Panc1 (cell line): ENCODE results near the gene NDUFS8. TPM values are rescaled to one million over a fixed set of nuclear protein-coding genes. Genes with fewer than 3 reads are reported as not detected.
A peak's percentile ranks its signal among the peaks of the same experiment; 100 is the strongest.
"Not testable (repeated sequence)": the region's sequence is repeated elsewhere in the genome, so short reads cannot be mapped to it uniquely, and the experiment has no call there.

Experiments
- ATAC-seq: fragments of 200-7000 bp; cut with Tn5 transposase; 2 replicates; pipeline ENCODE4 v1.9.1; 2020; ENCODE audit warnings: mild to moderate bottlenecking, moderate library complexity
- BruUV-seq: library from RNA; stranded (reverse); fragments of 400-500 nt; replicated peaks from 2 replicates; lab custom pipeline; 2021; lab: Mats Ljungman, UMichigan
- CTCF ChIA-PET: fragments of 300-600 bp; sonication (Branson Sonifier 250); formaldehyde crosslinking; loops from one replicate; lab custom pipeline; 2022; ENCODE audit warnings: antibody characterized with exemption; lab: Charles Lee
- POLR2A ChIA-PET: fragments of 300-600 bp; sonication (Branson Sonifier 250); formaldehyde crosslinking; loops from one replicate; lab custom pipeline; 2022; ENCODE audit warnings: antibody characterized with exemption; lab: Charles Lee
- DNase-seq: peaks from one replicate; pipeline ENCODE4 v3.0.0-alpha.2; 2010; ENCODE audit warnings: low read depth, low spot score
- H3K27ac ChIP-seq: 2 replicates; pipeline ENCODE4 v1.5.1; 2011; ENCODE audit warnings: mild to moderate bottlenecking, low read length, inconsistent platforms
- H3K27me3 ChIP-seq: fragments of 200-500 bp; sonication (Bioruptor generic); 2 replicates; pipeline ENCODE4 v1.6.0; 2014; ENCODE audit warnings: low read length, inconsistent platforms; ENCODE audit not compliant: control insufficient read depth, insufficient read depth
- H3K36me3 ChIP-seq: fragments of 200-500 bp; sonication (Bioruptor generic); 2 replicates; pipeline ENCODE4 v1.5.1; 2014; ENCODE audit warnings: inconsistent platforms, mild to moderate bottlenecking, low read length, moderate library complexity; ENCODE audit not compliant: control insufficient read depth, insufficient read depth
- H3K4me1 ChIP-seq: 2 replicates; pipeline ENCODE4 v1.5.1; 2011; ENCODE audit warnings: inconsistent platforms, mild to moderate bottlenecking, low read length, moderate library complexity; ENCODE audit not compliant: control insufficient read depth, insufficient read depth
- H3K4me3 ChIP-seq, 2 experiments: 2 replicates each; pipeline ENCODE4 v1.5.1; 2011 to 2012; ENCODE audit warnings: low read depth in 2 of 2, low read length in 2 of 2, mild to moderate bottlenecking in 2 of 2, inconsistent platforms in 1 of 2, moderate library complexity in 1 of 2
- H3K9me3 ChIP-seq: fragments of 200-500 bp; sonication (Bioruptor generic); 2 replicates; pipeline ENCODE4 v1.5.1; 2014; ENCODE audit warnings: low read depth, mild to moderate bottlenecking, inconsistent platforms, low read length, moderate library complexity; ENCODE audit not compliant: control insufficient read depth, insufficient read depth
- POLR2AphosphoS5 ChIP-seq: IDR thresholded peaks from 2 replicates; pipeline ENCODE4 v1.6.1; 2012; ENCODE audit warnings: mild to moderate bottlenecking, low read depth, low read length, moderate library complexity
- SIN3A ChIP-seq: IDR thresholded peaks from 2 replicates; pipeline ENCODE4 v1.6.1; 2012; ENCODE audit warnings: low read depth, mild to moderate bottlenecking, low read length, moderate library complexity, borderline replicate concordance; ENCODE audit not compliant: insufficient read depth
- TCF7L2 ChIP-seq: IDR thresholded peaks from 2 replicates; pipeline ENCODE4 v1.6.1; 2011; ENCODE audit warnings: mild to moderate bottlenecking, low read depth, low read length, inconsistent platforms
- in situ Hi-C: cut with HindIII; loops from 2 replicates; pipeline ENCODE4 v1.10.0; 2016; ENCODE audit warnings: low sequenced_read_pairs, low pct_unique_long_range_greater_than_20kb
- intact Hi-C: fragments of 100-400 bp; cut with micrococcal nuclease; formaldehyde crosslinking; loops from one replicate; pipeline ENCODE4 v1.10.0; 2022; ENCODE audit not compliant: unreplicated experiment
- total RNA-seq: library from RNA; stranded (reverse); gene quantifications from one replicate; pipeline ENCODE4 v1.2.1, GENCODE V29; 2021; ENCODE audit not compliant: unreplicated experiment
- TF ChIP-seq, protein P1 (sequence below): fragments of 450-650 bp; IDR thresholded peaks from 2 replicates; pipeline ENCODE4 v1.5.1; 2017; ENCODE audit warnings: mild to moderate bottlenecking
- TF ChIP-seq, protein P2 (sequence below), 2 experiments: IDR thresholded peaks; 2 replicates each; pipeline ENCODE4 v1.6.1; 2011 to 2012; ENCODE audit warnings: low read depth in 2 of 2, control low read depth in 1 of 2, low read length in 1 of 2, mild to moderate bottlenecking in 1 of 2, moderate library complexity in 1 of 2; ENCODE audit not compliant: insufficient read depth in 1 of 2

The NDUFS8 gene
- total RNA-seq, 1 experiment from 2014 or later: 289 TPM

DNA sequence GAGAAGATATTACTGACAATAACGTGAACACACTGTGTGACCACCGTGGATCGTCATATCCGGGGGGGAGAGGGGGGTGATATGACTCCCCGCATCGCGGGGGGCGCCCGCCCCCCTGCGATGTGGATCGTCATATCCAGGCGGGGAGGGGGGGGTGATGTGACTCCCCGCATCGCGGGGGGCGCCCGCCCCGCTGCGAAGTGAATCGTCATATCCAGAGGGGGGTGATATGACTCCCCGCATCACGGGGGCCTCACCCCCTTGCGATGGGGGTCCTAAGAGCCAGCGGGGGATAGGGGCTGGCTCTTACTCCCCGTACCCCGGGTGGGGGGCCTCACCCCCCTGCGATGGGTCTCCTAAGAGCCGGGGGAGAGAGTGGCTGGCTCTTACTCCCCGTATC lies 46.5 kb upstream of the NDUFS8 start:
- DNase-seq (no peak), ATAC-seq (no peak)
- Histone ChIP-seq H3K4me1 (peaks cover 3% of the 10 kb centered on the region), H3K27me3 (peaks cover 2% of the 10 kb centered on the region; the same call in 1 of the 2 replicates), H3K9me3 (no peaks in the 10 kb centered on the region), H3K27ac (no peak overlapping the region), H3K36me3 (no peaks in the 10 kb centered on the region), H3K4me3 (peak overlapping the region in 1 of 2 experiments; percentile 17; a peak in 1 of 4 replicates)
- TF ChIP-seq, protein P1, sequence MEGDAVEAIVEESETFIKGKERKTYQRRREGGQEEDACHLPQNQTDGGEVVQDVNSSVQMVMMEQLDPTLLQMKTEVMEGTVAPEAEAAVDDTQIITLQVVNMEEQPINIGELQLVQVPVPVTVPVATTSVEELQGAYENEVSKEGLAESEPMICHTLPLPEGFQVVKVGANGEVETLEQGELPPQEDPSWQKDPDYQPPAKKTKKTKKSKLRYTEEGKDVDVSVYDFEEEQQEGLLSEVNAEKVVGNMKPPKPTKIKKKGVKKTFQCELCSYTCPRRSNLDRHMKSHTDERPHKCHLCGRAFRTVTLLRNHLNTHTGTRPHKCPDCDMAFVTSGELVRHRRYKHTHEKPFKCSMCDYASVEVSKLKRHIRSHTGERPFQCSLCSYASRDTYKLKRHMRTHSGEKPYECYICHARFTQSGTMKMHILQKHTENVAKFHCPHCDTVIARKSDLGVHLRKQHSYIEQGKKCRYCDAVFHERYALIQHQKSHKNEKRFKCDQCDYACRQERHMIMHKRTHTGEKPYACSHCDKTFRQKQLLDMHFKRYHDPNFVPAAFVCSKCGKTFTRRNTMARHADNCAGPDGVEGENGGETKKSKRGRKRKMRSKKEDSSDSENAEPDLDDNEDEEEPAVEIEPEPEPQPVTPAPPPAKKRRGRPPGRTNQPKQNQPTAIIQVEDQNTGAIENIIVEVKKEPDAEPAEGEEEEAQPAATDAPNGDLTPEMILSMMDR: no peak
- no peak for TF ChIP-seq SIN3A
- TF ChIP-seq POLR2AphosphoS5: no peak
- no peak for TF ChIP-seq TCF7L2
- TF ChIP-seq, protein P2, sequence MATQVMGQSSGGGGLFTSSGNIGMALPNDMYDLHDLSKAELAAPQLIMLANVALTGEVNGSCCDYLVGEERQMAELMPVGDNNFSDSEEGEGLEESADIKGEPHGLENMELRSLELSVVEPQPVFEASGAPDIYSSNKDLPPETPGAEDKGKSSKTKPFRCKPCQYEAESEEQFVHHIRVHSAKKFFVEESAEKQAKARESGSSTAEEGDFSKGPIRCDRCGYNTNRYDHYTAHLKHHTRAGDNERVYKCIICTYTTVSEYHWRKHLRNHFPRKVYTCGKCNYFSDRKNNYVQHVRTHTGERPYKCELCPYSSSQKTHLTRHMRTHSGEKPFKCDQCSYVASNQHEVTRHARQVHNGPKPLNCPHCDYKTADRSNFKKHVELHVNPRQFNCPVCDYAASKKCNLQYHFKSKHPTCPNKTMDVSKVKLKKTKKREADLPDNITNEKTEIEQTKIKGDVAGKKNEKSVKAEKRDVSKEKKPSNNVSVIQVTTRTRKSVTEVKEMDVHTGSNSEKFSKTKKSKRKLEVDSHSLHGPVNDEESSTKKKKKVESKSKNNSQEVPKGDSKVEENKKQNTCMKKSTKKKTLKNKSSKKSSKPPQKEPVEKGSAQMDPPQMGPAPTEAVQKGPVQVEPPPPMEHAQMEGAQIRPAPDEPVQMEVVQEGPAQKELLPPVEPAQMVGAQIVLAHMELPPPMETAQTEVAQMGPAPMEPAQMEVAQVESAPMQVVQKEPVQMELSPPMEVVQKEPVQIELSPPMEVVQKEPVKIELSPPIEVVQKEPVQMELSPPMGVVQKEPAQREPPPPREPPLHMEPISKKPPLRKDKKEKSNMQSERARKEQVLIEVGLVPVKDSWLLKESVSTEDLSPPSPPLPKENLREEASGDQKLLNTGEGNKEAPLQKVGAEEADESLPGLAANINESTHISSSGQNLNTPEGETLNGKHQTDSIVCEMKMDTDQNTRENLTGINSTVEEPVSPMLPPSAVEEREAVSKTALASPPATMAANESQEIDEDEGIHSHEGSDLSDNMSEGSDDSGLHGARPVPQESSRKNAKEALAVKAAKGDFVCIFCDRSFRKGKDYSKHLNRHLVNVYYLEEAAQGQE (IDR thresholded peaks at IDR 0.05; ENCODE audit: insufficient read depth in 1 of 2, low read depth in 2 of 2, low read length in 1 of 2): no peak
- POLR2A ChIA-PET: no interaction called here
- BruUV-seq: no TSS peak
- CTCF ChIA-PET: no interaction called here
- intact Hi-C loops (no loop called here), in situ Hi-C loops (no loop called here)

DNA sequence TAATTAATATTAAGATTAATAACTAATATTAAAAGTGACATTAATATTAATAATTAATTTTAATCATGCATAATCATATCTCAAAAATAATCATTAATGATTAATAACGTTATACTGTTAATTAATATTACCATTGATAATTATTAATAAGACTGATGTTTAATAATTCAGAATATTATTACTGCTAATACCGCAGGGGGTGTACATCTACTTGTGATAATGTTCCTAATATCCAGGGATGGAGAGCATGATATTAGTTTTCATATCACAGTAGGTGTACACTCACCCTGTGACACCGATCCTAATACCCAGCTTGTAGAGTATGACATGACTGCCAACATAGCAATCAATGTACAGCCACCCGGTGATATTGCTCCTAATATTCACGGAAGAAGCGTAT lies 45.2 kb upstream of the NDUFS8 start:
- CTCF ChIA-PET: not testable (repeated sequence)

DNA sequence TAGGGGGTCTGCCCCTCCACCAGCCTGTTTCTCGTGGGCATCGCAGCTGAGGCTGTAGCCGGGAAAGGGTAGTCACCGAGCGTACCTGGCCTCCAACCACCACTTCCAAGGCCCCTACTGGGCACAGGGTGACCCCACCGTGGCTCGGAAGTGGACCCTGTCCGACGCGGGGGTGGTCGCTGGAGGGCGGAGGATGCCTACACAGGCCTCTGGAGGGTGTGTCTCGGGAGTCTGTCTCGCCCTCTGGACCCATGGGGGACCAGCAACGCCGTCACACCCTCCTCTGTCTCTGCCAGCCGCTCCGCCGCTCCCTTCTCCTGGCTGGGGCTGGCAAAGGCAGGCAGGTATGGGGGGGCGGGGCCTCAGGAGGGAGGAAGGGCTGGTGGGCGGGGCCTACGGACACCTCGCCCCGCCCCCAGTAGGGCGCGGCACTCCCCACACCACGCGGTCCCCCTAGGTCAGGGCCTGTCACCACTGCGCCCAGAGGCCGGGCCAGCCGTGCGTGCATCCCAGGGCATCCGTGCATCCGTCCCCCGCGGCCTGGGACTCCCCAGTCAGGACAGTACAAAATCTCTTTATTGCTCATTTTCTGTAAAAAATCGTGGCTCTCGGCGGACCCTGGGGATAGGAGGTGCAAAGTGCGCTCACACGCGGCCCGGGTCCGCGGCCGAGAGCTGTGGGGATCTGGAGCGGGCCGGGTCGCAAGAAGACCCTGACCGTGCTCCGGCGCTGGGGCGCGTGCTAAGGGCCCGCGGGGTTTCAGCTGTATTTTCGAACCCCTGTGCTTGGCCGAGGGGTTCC lies 39.7 kb upstream of the NDUFS8 start:
- peak; percentile 62; the same call in 1 of the 2 replicates for ATAC-seq

More for the DNA sequence above, 45.2 kb upstream of the NDUFS8 start:
- H3K27ac ChIP-seq, POLR2A ChIA-PET, DNase-seq, BruUV-seq, H3K4me3 ChIP-seq, intact Hi-C loops, H3K36me3 ChIP-seq, ATAC-seq, H3K4me1 ChIP-seq, H3K27me3 ChIP-seq, H3K9me3 ChIP-seq, in situ Hi-C loops: not testable (repeated sequence)

DNA sequence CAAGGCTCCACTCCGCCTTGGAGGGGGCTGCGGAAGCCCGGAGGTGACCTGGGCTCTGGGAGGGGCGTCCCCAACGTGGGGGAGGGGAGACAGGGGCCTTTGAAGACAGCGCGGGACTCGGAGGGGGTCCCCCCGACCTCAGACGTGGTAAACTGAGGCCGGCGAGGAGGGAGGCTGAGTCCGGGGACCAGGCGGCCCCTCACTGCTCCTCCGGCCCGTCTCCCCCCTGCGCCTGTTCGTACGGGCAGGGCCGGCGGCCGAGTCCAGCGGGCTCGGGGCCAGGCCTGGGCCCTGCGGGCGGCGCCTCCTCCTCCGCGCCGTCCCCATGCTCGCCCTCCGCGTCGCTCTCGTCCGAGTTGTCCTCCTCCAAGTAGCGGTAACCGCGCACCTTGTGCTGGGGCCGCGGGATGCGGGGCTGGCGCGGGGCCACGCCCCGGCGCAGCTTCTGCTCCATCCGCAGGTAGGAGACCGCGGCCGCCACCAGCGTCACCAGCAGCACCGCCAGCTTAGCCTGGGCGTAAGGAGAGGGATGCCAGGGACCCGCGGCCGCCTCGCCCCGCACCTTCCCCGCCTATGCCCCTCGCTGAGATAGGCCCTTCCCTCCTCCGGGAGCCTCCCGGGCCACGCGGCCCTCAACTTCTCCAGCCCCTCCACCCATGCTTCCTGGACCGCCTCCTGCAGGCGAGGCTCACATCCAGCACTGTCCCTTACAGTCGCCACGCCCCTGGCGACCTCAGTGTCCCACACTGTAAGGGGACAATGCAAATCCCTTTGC lies 38.9 kb upstream of the NDUFS8 start:
- H3K27ac ChIP-seq, intact Hi-C loops, POLR2A ChIA-PET, H3K4me1 ChIP-seq, H3K36me3 ChIP-seq, ATAC-seq, BruUV-seq, in situ Hi-C loops, H3K27me3 ChIP-seq, H3K4me3 ChIP-seq, H3K9me3 ChIP-seq, DNase-seq: not testable (repeated sequence)
- CTCF ChIA-PET: interaction anchor here (0.7 kb wide), 2 partner anchors 69 to 176 kb away, joined by 7 to 9 read pairs; no protein-coding TSS in a partner anchor

More for the DNA sequence above, 39.7 kb upstream of the NDUFS8 start:
- intact Hi-C loops, H3K4me1 ChIP-seq, POLR2A ChIA-PET, H3K4me3 ChIP-seq, DNase-seq, H3K9me3 ChIP-seq, H3K27me3 ChIP-seq, H3K36me3 ChIP-seq, BruUV-seq, in situ Hi-C loops, H3K27ac ChIP-seq, CTCF ChIA-PET: not testable (repeated sequence)

DNA sequence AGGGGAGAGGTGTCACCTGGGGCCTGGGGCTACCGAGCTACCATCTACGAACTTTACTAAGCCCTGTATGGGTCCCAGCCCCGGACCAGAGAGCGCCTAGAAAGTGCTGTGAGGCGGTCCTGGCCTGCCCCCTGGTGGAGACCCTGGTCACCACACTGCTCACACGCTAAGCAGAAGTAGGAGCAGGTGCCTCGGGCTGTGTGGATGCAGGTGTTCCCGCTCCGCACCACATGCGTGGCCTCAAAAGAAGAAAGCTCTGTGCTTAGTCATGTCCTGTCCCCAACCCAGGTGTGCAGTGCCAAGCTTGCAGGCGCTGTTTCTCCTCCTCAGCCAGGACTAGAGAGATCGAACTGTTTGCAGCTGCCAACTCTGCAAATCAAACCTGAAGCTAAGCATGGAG lies 36.7 kb upstream of the NDUFS8 start:
- DNase-seq, POLR2A ChIA-PET, BruUV-seq: not testable (repeated sequence)

More for the DNA sequence above, 36.7 kb upstream of the NDUFS8 start:
- H3K27ac ChIP-seq, ATAC-seq, H3K36me3 ChIP-seq, H3K9me3 ChIP-seq, H3K4me3 ChIP-seq, H3K27me3 ChIP-seq, in situ Hi-C loops, intact Hi-C loops, H3K4me1 ChIP-seq: not testable (repeated sequence)
- CTCF ChIA-PET: interaction anchor here (1.2 kb wide), 1 partner anchor 38 kb away, joined by 3 read pairs; no protein-coding TSS in a partner anchor
